GM19438 (cell line): Measurements from ENCODE around the gene C22orf42.
"Not testable (repeated sequence)": the region's sequence is repeated elsewhere in the genome, so short reads cannot be mapped to it uniquely, and the experiment has no call there.

Experiments used
- ATAC-seq: cut with Tn5 transposase; IDR thresholded peaks from one replicate; pipeline ENCODE4 v1.9.1; 2021; ENCODE audit warnings: low read depth; ENCODE audit not compliant: unreplicated experiment

C22orf42 gene

DNA sequence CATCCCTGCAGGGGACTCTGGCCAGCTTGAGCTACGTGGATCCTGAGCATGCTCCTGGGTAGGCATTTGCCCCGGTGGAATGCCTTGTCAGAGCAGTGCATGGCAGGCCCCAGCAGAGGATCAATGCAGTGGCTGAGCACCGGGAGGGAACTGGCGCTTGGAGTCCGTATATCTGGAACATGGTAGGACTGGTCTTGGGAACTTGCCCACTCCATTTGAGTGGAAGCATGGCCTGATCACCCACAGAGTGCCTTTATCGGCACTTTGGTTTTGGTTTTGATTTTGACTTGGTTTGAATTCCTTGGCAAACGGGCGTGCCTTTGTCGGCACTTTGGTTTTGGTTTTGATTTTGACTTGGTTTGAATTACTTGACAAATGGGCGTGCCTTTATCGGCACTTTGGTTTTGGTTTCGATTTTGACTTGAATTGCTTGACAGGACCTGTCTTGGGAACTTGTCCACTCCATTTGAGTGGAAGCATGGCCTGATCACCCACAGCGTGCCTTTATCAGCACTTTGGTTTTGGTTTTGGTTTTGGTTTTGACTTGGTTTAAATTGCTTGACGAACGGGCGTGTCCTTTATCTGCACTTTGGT lies 21.3 kb downstream of the C22orf42 start:
- ATAC-seq: not testable (repeated sequence)

DNA sequence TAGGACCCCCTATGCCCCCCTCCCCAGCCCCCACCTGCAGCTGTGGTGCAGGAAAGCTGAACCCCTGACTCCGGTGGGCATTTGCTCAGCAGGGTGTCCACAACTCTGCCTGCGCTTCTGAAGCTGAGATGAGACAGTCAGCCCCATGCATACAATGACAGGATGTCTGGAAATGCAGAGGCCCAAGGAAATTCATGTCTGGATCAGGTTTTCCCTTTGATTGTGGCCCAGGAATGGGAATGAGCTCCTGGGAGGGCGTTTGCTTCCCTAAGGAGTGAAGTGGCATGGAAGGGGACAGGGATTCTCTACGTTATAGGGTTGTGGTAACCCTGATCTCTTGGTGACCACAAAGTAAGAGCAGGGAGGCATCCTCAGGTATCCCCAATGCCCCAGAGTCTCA lies 22.2 kb downstream of the C22orf42 start:
- not testable (repeated sequence) for ATAC-seq

DNA sequence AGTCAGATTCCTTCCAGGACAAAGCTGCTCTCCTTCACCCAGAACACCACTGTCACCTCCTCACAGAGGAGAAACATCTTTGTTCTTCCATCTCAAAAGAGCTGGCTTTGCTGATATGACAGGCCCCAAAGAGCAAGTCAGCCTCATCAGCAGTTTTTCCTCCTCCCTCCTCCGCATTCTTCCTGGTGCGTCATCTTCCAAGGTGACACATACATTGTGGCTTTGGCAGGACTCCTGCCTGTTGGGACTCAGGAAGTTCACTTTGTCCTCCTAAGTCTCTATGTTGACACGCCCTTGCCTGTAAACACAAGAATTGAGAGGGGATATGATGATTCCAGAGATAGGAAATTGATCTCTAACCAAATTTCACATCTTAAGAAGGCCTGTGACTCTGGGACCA lies 23.1 kb downstream of the C22orf42 start:
- not testable (repeated sequence) for ATAC-seq

DNA sequence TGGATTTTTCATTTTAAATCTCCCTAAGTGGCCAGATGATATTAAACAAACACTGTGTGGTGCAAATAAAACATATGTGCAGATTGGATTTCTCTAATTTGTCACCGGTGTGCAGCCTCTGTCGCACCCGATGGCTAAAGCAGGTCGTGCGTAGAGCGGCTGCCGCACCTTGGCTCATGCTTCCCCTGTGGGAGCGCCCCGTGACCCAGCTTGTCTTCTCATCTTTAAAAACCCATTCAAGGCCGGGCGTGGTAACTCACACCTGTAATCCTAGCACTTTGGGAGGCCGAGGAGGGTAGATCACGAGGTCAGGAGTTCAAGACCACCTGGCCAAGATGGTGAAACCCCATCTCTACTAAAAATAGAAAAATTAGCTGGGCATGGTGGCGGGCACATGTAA lies 24.3 kb downstream of the C22orf42 start:
- ATAC-seq: not testable (repeated sequence)

DNA sequence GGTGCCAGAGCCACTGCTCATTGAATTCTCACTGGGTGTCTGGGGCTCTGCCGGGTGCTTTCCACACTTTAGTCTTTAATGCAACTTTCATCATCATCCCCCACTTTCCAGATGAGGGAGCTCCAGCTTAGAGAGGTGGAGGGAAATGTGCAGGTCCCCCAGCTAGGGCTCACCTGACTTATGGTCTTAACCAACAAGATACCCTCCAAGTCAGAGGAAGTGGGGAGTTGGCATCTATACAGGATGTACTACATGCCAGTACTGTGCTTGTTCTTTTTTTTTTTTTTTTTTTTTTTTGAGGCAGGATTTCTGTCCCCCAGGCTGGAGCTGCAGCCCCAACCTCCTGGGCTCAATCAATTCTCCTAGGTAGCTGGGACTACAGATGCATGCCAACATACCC lies 26.3 kb downstream of the C22orf42 start:
- no peak for ATAC-seq

DNA sequence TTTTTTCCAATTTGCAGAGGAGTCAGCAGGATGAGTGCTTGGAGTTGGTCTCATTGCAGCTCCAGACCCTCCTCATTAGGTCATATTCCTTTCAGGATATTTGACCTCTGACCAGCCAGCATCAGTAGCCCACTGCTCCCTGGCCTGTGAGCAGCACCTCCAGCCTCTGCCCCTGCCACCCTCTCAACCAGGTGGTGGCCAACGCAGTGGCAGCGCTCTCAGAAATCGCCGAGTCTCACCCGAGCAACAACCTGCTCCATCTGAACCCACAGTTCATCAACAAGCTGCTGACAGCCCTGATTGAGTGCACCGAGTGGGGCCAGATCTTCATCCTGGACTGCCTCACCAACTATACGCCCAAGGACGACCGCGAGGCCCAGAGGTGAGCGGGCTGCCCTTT lies 27.0 kb downstream of the C22orf42 start:
- no peak for ATAC-seq

DNA sequence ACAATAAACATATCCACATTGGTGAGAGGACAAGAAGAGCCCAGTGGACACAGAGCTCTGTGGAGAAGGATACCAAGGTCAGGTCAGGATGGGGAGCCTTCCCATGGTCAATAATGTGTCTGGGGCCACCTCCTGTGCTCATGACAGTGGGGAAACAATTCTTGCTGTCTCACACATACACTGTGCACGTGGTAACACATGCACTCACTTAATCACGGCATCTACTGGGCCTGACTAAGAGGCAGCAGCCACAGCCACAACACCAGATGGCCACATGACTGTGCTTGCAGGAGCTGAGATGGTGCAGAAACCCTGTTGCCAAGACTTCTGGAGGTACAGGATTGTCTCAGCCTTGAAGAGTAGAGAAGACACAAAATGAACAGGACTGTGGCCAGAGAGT lies 28.6 kb downstream of the C22orf42 start:
- no peak for ATAC-seq

DNA sequence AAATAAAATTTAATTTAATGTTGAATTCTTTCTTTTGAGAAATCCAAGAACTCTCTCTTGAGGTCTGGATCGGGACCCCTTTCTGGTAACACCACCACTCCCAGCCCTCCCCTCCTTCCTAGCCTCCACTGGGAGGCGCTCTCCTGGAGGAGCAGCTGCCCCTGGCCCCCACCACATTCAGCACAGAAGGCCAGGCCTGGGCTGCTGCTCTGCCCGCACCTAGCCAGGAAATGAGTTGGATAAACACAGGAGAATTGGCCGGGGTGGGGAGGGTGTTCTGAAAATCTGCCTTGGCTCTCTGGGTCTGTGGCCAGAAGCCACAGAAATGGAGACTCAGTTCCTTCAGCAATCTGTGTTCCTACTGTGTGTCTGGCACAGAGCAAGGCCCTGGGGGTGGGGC lies 31.2 kb downstream of the C22orf42 start:
- ATAC-seq: no peak

DNA sequence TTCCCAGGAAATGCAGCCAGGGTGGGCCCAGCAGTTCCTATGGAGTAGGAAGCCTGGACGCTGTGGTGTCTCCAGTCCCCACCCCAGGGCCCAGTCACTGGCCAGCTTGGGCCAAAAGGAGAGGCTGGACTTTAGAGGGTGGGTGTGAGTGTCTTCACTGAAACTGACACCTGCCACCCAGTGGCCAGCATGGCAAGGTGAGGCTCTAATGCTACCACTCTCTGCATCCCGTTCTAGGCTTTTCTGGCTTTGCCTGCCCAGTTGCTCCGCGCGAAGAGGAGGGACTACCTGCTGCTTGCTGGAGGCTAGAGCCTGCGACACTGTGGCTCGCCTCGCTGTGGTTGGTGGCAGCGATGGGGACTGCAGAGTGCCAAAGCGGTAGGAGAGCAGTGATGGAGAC lies 35.4 kb downstream of the C22orf42 start:
- ATAC-seq: no peak

DNA sequence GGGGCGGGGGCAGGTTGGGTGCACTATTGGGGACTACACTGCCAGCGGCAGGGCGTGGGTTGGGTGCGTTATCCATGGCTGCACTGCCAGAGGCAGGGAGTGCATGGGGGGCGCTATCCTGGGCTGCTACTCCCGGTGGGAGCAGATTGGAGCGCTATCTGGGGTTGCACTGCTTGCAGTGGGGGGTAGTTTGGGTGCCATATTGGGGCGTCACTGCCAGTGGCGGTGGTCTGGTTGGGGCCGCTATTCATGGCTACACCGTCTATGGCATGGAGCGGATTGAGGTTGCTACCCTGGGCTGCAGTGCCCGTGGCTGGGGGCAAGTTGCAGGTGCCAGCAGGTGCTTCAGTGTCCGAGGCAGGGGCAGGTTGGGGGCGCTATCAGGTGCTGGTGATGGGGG lies 36.2 kb downstream of the C22orf42 start:
- no peak for ATAC-seq

DNA sequence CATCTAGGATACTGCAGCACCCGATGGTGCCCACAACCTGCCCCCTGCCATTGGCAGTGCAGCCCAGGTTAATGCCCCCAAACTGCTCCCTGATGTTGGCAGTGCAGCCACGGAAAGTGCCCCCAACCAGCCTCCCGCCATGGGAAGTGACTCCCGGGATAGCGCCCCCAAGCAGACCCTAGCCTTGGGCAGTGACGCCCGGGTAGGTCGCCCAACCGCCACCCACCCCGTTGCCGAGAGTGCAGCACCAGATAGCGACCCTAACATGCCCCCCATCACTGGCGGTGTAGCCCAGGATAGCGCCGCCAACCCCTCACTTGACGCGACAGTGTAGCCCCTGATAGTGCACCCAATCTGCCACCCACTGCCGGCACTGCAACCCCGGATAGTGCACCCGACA lies 38.5 kb downstream of the C22orf42 start:
- ATAC-seq: no peak

DNA sequence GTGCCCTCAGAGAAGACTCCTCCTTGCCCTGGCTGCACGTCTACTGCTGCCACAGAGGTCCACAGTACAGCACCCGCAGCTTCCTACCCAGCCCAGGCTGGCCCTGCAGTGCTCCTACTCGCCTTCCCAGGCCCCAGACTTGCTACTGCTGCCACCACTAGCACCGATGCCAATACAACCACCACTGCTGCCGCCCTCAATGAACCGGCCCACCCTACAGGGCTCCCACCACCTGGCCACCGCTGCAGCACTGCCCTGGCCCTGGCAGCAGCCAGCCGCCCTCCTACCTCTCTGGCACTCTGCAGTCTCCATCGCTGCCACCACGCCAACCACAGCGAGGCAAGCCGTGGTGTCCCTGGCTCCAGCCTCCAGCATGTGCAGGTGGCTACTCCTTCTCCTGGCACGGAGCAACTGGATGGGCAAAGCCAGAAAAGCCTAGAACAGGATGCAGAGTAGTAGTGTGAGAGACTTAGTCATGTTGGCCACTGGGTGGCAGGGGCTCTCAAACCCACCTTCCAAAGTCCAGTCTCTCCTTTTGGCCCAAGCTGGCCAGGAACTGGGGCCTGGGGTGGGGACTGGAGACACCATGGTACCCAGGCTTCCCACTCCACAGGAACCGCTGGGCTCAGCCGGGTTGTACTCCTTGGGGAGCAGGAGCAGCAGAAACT lies 39.4 kb downstream of the C22orf42 start:
- no peak for ATAC-seq

DNA sequence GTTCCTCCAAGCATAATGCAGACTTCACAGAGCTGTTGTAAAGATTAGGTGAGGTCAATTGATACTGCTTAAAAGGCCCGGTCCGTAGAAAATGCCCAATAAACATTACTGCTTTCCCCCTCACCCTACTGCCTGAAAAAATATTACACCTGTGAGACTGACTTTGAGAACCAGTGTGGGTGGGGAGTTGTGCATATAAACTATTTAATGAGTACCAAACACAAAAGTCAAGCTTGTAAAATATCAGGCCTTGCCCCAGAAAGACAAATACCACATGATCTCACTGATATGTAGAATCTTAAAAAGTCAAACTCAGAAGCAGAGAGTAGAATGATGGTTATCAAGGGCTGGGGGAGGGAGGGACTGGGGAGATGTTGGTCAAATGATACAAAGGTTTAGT lies 46.7 kb downstream of the C22orf42 start:
- ATAC-seq: no peak

DNA sequence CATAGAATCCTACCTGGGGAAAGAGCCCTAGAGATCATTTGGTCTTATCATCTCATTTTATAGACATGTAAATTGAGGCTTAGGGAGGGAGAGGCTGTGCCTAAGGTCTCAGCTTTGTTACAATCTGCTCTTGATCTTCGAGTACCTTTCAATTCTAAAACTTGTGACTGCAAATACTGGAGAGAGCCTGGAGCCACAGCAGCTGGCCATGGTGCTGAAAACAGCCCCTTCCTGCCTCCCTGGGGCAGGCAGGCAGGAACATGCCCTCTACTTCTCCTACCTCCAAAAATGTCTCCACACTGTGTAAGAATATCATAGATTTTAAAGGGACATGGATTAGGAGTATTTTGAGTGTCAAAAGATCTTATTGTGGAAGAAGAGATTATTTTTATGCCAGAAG lies 52.2 kb downstream of the C22orf42 start:
- ATAC-seq: no peak

DNA sequence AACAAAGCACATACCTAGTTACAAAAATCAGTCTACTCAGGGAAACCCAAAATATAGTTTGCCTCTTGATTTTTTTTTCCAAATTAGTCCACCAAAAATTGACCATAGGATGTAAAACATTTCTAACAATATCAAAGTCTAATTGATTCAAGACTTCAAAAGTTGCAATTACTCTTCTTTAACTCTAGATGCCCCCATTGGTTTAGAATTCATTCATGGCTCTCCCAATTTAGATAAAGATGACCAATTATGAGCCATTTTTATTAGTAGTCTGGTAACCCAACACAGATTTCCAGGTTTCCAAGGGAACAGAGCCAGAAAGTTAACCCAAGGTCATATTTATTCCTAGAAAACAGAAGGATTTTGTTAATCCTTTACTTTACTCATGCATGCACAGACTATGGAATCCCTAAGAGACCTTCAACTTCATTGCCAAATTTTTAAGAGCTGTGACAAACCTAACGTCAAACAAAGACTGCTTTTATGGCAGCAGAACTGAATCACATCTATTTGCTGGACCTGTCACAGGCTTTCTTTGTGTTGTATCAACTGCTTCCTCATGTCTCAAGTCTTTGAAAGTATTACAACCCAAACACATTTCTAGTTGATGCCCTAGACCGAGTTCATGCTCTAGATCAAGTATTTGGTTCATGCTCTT lies 55.3 kb downstream of the C22orf42 start:
- no peak for ATAC-seq

DNA sequence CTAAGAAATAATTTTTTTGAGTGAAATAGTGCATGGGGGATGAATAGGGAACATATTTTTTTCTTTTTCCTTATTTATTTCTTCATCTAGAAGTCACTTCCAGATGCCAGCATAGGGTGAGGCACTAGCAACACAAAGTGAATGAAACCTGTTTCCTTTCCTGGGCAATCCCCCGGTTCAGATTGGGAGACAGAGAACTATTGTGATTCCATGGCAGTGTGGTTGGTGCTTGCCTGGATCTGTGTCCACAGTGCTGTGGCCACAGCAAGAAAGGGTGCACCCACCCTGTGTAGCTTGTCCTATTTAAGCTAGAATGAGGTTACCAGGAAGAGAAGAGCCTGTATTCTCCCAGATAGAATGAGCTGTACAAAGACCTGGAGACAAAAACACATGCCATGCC lies 58.4 kb downstream of the C22orf42 start:
- no peak for ATAC-seq
